G401 (cell line): ENCODE measurements around the gene ADAMTS8. TPM values are rescaled to one million over a fixed set of nuclear protein-coding genes. Genes with fewer than 3 reads are reported as not detected.

Experiments used
- DNase-seq: peaks from one replicate; pipeline ENCODE4 v3.0.0-alpha.2; 2015; ENCODE audit warnings: low spot score
- in situ Hi-C: cut with HindIII; loops from 2 replicates; pipeline ENCODE4 v1.10.0; 2016; ENCODE audit warnings: low sequenced_read_pairs, mixed read lengths
- total RNA-seq: library from RNA; depleted of rRNA; stranded (reverse); fragments of >200 nt; shearing (Covaris generic); gene quantifications from 2 replicates; pipeline ENCODE4 v1.2.3, GENCODE V29; 2014

ADAMTS8 gene
- total RNA-seq, 1 experiment from 2014 or later, result not detected

GRCh38 chr11:130409594-130410388 is 18.6 kb downstream of the ADAMTS8 start:
- in situ Hi-C loops, result no loop called here
- no peak for DNase-seq

- no peak for DNase-seq
- in situ Hi-C loops, result no loop called here
Observed at GRCh38 chr11:130408901-130409300, 19.5 kb downstream of the ADAMTS8 start.

- DNase-seq, result no peak
- in situ Hi-C loops, result no loop called here
Observed at GRCh38 chr11:130408401-130408890, 20.0 kb downstream of the ADAMTS8 start.

GRCh38 chr11:130407978-130408377 is 20.4 kb downstream of the ADAMTS8 start:
- in situ Hi-C loops, result no loop called here
- DNase-seq, result no peak

GRCh38 chr11:130405428-130405827 is 23.0 kb downstream of the ADAMTS8 start:
- in situ Hi-C loops, result no loop called here

GRCh38 chr11:130404727-130405126 is 23.7 kb downstream of the ADAMTS8 start:
- in situ Hi-C loops, result no loop called here
- no peak for DNase-seq

More at GRCh38 chr11:130405428-130405827, 23.0 kb downstream of the ADAMTS8 start:
- no peak for DNase-seq

GRCh38 chr11:130403967-130404366 is 24.4 kb downstream of the ADAMTS8 start:
- in situ Hi-C loops, result no loop called here
- DNase-seq, result no peak

- in situ Hi-C loops, result no loop called here
- DNase-seq, result no peak
Observed at GRCh38 chr11:130403271-130403804, 25.1 kb downstream of the ADAMTS8 start.

- in situ Hi-C loops, result no loop called here
- DNase-seq, result no peak
Observed at GRCh38 chr11:130402570-130402969, 25.8 kb downstream of the ADAMTS8 start.

GRCh38 chr11:130400781-130401483 is 27.5 kb downstream of the ADAMTS8 start:
- in situ Hi-C loops, result no loop called here
- no peak for DNase-seq

GRCh38 chr11:130399196-130399595 is 29.2 kb downstream of the ADAMTS8 start:
- in situ Hi-C loops, result no loop called here
- no peak for DNase-seq

- DNase-seq, result no peak
- in situ Hi-C loops, result no loop called here
Observed at GRCh38 chr11:130397780-130398179, 30.6 kb downstream of the ADAMTS8 start.

GRCh38 chr11:130396965-130397364 is 31.4 kb downstream of the ADAMTS8 start:
- DNase-seq, result no peak
- in situ Hi-C loops, result no loop called here

GRCh38 chr11:130394615-130395014 is 33.8 kb downstream of the ADAMTS8 start:
- DNase-seq, result no peak
- in situ Hi-C loops, result no loop called here

GRCh38 chr11:130391711-130392110 is 36.7 kb downstream of the ADAMTS8 start:
- in situ Hi-C loops, result no loop called here
- DNase-seq, result no peak

- in situ Hi-C loops, result no loop called here
- peak; percentile 49 for DNase-seq
Observed at GRCh38 chr11:130390071-130390758, 38.2 kb downstream of the ADAMTS8 start.

- no peak for DNase-seq
- in situ Hi-C loops, result no loop called here
Observed at GRCh38 chr11:130389335-130389935, 39.0 kb downstream of the ADAMTS8 start.

- no peak for DNase-seq
- in situ Hi-C loops, result no loop called here
Observed at GRCh38 chr11:130388607-130389205, 39.7 kb downstream of the ADAMTS8 start.

GRCh38 chr11:130386056-130386455 is 42.4 kb downstream of the ADAMTS8 start:
- in situ Hi-C loops, result no loop called here
- no peak for DNase-seq
